Measurements from ENCODE around the gene SFN.

- TF ChIP-seq CTCF (IDR thresholded peaks at IDR 0.05) (no peak), ZFX (IDR thresholded peaks at IDR 0.05; ENCODE audit: borderline replicate concordance) (no peak)
These were observed 11.9 kb downstream of the SFN start for GRCh38 chr1:26874896-26875295.

Measured in 22Rv1 (cell line).